Mesothelial cell of epicardium (in vitro differentiated cells): ENCODE data around the gene CHRNG. TPM values are rescaled to one million over a fixed set of nuclear protein-coding genes. Genes with fewer than 3 reads are reported as not detected.
A peak's percentile ranks its signal among the peaks of the same experiment; 100 is the strongest.

Source experiments
- DNase-seq, 2 experiments: peaks; one replicate each; pipeline ENCODE4 v3.0.0; 2021; ENCODE audit warnings: low spot score in 2 of 2; ENCODE audit not compliant: unreplicated experiment in 2 of 2
- H3K27ac Mint-ChIP-seq: 2 replicates; pipeline ENCODE4 v1.8.0; 2021; ENCODE audit warnings: mixed read lengths
- H3K27me3 Mint-ChIP-seq: 2 replicates; pipeline ENCODE4 v1.8.0; 2021; ENCODE audit warnings: low read depth, mixed read lengths
- H3K36me3 Mint-ChIP-seq: 2 replicates; pipeline ENCODE4 v1.8.0; 2021; ENCODE audit warnings: mixed read lengths
- H3K4me1 Mint-ChIP-seq: 2 replicates; pipeline ENCODE4 v1.8.0; 2021; ENCODE audit warnings: mixed read lengths
- H3K4me3 Mint-ChIP-seq: 2 replicates; pipeline ENCODE4 v1.8.0; 2021; ENCODE audit warnings: mild to moderate bottlenecking, moderate library complexity, mixed read lengths
- H3K9me3 Mint-ChIP-seq: 2 replicates; pipeline ENCODE4 v1.8.0; 2021; ENCODE audit warnings: mixed read lengths
- CTCF ChIP-seq: fragments of 200-600 bp; sonication (generic); IDR thresholded peaks from one replicate; pipeline ENCODE4 v1.5.0; 2021; ENCODE audit warnings: antibody characterized with exemption; ENCODE audit not compliant: unreplicated experiment
- total RNA-seq: library from RNA; stranded (reverse); gene quantifications from 3 replicates; pipeline ENCODE4 v1.2.1, GENCODE V29; 2021

The CHRNG gene
- total RNA-seq, 1 donor from 2014 or later: not detected

GRCh38 chr2:232492963-232493700 is 46.4 kb upstream of the CHRNG start:
- peak in 1 of 2 experiments; percentile 10 for DNase-seq
- Mint-ChIP-seq H3K27me3 (peaks cover 56% of the 10 kb centered on the region), H3K4me1 (no peaks in the 10 kb centered on the region), H3K4me3 (no peak overlapping the region), H3K36me3 (no peaks in the 10 kb centered on the region), H3K27ac (no peak overlapping the region), H3K9me3 (no peaks in the 10 kb centered on the region)
- no peak for TF ChIP-seq CTCF

- Mint-ChIP-seq H3K36me3 (no peaks in the 10 kb centered on the region), H3K27ac (no peak overlapping the region), H3K27me3 (peaks cover 55% of the 10 kb centered on the region), H3K4me3 (no peak overlapping the region), H3K4me1 (no peaks in the 10 kb centered on the region), H3K9me3 (no peaks in the 10 kb centered on the region)
- no peak for TF ChIP-seq CTCF
- DNase-seq: no peak
These were observed 45.6 kb upstream of the CHRNG start for GRCh38 chr2:232493701-232494474.

- Mint-ChIP-seq H3K27me3 (peaks cover 55% of the 10 kb centered on the region), H3K27ac (no peak overlapping the region), H3K4me1 (no peaks in the 10 kb centered on the region), H3K36me3 (no peaks in the 10 kb centered on the region), H3K4me3 (no peak overlapping the region), H3K9me3 (no peaks in the 10 kb centered on the region)
- no peak for TF ChIP-seq CTCF
- DNase-seq: no peak
These were observed 45.0 kb upstream of the CHRNG start for GRCh38 chr2:232494542-232494941.

- Mint-ChIP-seq H3K27ac (no peak overlapping the region), H3K9me3 (no peaks in the 10 kb centered on the region), H3K27me3 (peaks cover 53% of the 10 kb centered on the region), H3K4me3 (no peak overlapping the region), H3K36me3 (no peaks in the 10 kb centered on the region), H3K4me1 (no peaks in the 10 kb centered on the region)
- no peak for TF ChIP-seq CTCF
- DNase-seq: no peak
These were observed 44.2 kb upstream of the CHRNG start for GRCh38 chr2:232495292-232495691.

- no peak for TF ChIP-seq CTCF
- peaks cover 49% of the 10 kb centered on the region for H3K27me3 Mint-ChIP-seq
- H3K9me3 Mint-ChIP-seq: no peaks in the 10 kb centered on the region
- H3K36me3 Mint-ChIP-seq: no peaks in the 10 kb centered on the region
- H3K4me1 Mint-ChIP-seq: peaks cover 4% of the 10 kb centered on the region
- no peak overlapping the region for H3K4me3 Mint-ChIP-seq
- H3K27ac Mint-ChIP-seq: no peak overlapping the region
- DNase-seq: no peak
These were observed 42.8 kb upstream of the CHRNG start for GRCh38 chr2:232496501-232497270.
